Measurements from ENCODE around the gene RNF32. TPM values are rescaled to one million over a fixed set of nuclear protein-coding genes. Genes with fewer than 3 reads are reported as not detected.

The RNF32 gene
- total and polyA plus RNA-seq, 2 of the 13 experiments (the other 11 are each of a cell fraction or from before 2014, with no cell fraction given) = not detected

DNA sequence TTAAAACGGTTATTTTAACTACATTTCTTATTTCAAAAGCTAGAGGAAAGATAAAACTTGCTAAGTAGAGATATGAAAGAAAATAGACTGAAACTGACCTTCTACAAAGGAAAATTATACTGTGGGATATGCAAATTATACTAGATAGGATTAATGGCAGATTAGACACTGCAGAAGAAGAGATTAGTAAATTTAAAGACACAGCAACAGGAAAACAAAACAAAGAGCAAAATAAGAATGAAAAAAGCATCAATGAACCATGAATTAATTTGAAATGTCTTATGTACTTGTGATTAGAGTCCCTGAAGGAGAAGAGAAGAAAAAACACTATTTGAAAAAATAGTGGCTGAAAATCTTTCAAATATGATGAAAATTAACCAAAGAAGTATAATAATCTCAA lies 52.3 kb downstream of the RNF32 start:
- H3K27me3 ChIP-seq (ENCODE audit: control insufficient read depth in 1 of 2, insufficient read depth in 2 of 2, low read length in 2 of 2) = no peaks in the 10 kb centered on the region
- intact Hi-C loops (cut with micrococcal nuclease; ENCODE audit: unreplicated experiment) = no loop called here
- no peaks in the 10 kb centered on the region for H4K20me1 ChIP-seq (ENCODE audit: insufficient read depth, low read length)
- BruUV-seq (replicated peaks) = no TSS peak
- peaks cover 9% of the 10 kb centered on the region; the same call in 1 of the 2 replicates for H3K4me1 ChIP-seq (ENCODE audit: insufficient read depth, low read length)
- no peak overlapping the region for H2AFZ ChIP-seq (ENCODE audit: low read length)
- no peak for ATAC-seq
- H3K9ac ChIP-seq (ENCODE audit: insufficient read depth, low read depth, low read length) = no peak overlapping the region
- no peak for DNase-seq (ENCODE audit: low spot score)
- FAIRE-seq = no peak
- in situ Hi-C loops (cut with HindIII; ENCODE audit: extremely low pct_ligation_motif_present, low pct_unique_long_range_greater_than_20kb) = no loop called here
- H3K9me3 ChIP-seq (ENCODE audit: low read length) = peaks cover 7% of the 10 kb centered on the region; the same call in 1 of the 2 replicates
- WGBS (ENCODE audit: low lambda C conversion rate) = 89% methylated on average over 1 of the region's 1 CpG
- ChIA-PET CTCF (ENCODE audit: low intra/inter-chr PET ratio, low total read pairs) (no interaction called here), POLR2A (no interaction called here)
- no peaks in the 10 kb centered on the region for H3K79me2 ChIP-seq (ENCODE audit: insufficient read depth, low read length)
- no peak overlapping the region for H3K27ac ChIP-seq (ENCODE audit: extremely low read length, insufficient read depth, low read length)
- no peak for TF ChIP-seq TBX2 (CRISPR knock-in tag; IDR thresholded peaks at IDR 0.05; ENCODE audit: borderline replicate concordance)
- 0 out of 5 replicates have a peak, but pooled peaks cover 0 to 4% of the 10 kb centered on the region in 2 experiments for H3K36me3 ChIP-seq (replicated peaks in 1 of 2; ENCODE audit: control insufficient read depth in 1 of 2, insufficient read depth in 2 of 2, low read length in 2 of 2)
- H3K4me2 ChIP-seq (ENCODE audit: low read depth, low read length) = no peak overlapping the region
- no peak overlapping the region for H3K4me3 ChIP-seq (replicated peaks in 1 of 3; ENCODE audit: insufficient read depth in 1 of 3, low read depth in 2 of 3, low read length in 3 of 3)

DNA sequence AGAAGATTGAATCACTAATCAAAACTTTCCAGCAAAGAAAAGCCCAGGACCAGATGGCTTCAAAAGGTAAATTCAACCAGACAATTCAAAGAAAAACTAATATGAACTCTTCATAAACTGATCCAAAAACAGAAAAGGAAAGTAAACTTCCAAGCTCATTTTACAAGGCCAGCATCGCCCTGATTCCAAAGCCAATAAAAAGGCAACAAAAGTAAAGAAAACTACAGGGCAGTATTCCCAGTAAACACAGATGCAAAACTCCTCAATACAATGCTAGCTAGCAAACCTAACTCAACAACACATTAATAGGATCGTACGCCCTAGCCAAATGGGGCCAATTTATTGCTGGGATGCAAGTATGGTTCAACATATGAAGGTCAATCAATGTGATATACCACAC lies 53.1 kb downstream of the RNF32 start:
- H3K79me2 ChIP-seq (ENCODE audit: insufficient read depth, low read length) = no peaks in the 10 kb centered on the region
- no peak overlapping the region for H2AFZ ChIP-seq (ENCODE audit: low read length)
- in situ Hi-C loops (cut with HindIII; ENCODE audit: extremely low pct_ligation_motif_present, low pct_unique_long_range_greater_than_20kb) = no loop called here
- no peak for ATAC-seq
- intact Hi-C loops (cut with micrococcal nuclease; ENCODE audit: unreplicated experiment) = no loop called here
- peaks cover 10% of the 10 kb centered on the region; the same call in 1 of the 2 replicates for H3K9me3 ChIP-seq (ENCODE audit: low read length)
- H3K4me1 ChIP-seq (ENCODE audit: insufficient read depth, low read length) = peaks cover 9% of the 10 kb centered on the region; the same call in 1 of the 2 replicates
- 94% methylated on average over 3 of the region's 3 CpGs for WGBS (ENCODE audit: low lambda C conversion rate)
- no peaks in the 10 kb centered on the region for H3K27me3 ChIP-seq (ENCODE audit: control insufficient read depth in 1 of 2, insufficient read depth in 2 of 2, low read length in 2 of 2)
- no peak overlapping the region for H3K9ac ChIP-seq (ENCODE audit: insufficient read depth, low read depth, low read length)
- FAIRE-seq = no peak
- no peak overlapping the region for H3K27ac ChIP-seq (ENCODE audit: extremely low read length, insufficient read depth, low read length)
- no peak for DNase-seq (ENCODE audit: low spot score)
- H3K4me3 ChIP-seq (replicated peaks in 1 of 3; ENCODE audit: insufficient read depth in 1 of 3, low read depth in 2 of 3, low read length in 3 of 3) = no peak overlapping the region
- ChIA-PET POLR2A (no interaction called here), CTCF (ENCODE audit: low intra/inter-chr PET ratio, low total read pairs) (no interaction called here)
- no peaks in the 10 kb centered on the region for H4K20me1 ChIP-seq (ENCODE audit: insufficient read depth, low read length)
- H3K36me3 ChIP-seq (replicated peaks in 1 of 2; ENCODE audit: control insufficient read depth in 1 of 2, insufficient read depth in 2 of 2, low read length in 2 of 2) = no peaks in the 10 kb centered on the region
- H3K4me2 ChIP-seq (ENCODE audit: low read depth, low read length) = no peak overlapping the region
- no TSS peak for BruUV-seq (replicated peaks)
- TF ChIP-seq HMGA1 (CRISPR knock-in tag; conservative IDR thresholded peaks at IDR 0.05) (no peak), ARID4A (CRISPR knock-in tag; IDR thresholded peaks at IDR 0.05; ENCODE audit: borderline replicate concordance) (no peak), ZNF556 (CRISPR knock-in tag; IDR thresholded peaks at IDR 0.05; ENCODE audit: borderline replicate concordance) (no peak), ZNF883 (CRISPR knock-in tag; IDR thresholded peaks at IDR 0.05; ENCODE audit: not compliant biosample characterization) (no peak), ZNF776 (CRISPR knock-in tag; IDR thresholded peaks at IDR 0.05) (no peak), ZFP90 (CRISPR knock-in tag; IDR thresholded peaks at IDR 0.05; ENCODE audit: borderline replicate concordance) (no peak), SP2 (CRISPR knock-in tag; IDR thresholded peaks at IDR 0.05) (no peak), TARDBP (CRISPR knock-in tag; IDR thresholded peaks at IDR 0.05) (no peak)
- TF ChIP-seq, protein P1, sequence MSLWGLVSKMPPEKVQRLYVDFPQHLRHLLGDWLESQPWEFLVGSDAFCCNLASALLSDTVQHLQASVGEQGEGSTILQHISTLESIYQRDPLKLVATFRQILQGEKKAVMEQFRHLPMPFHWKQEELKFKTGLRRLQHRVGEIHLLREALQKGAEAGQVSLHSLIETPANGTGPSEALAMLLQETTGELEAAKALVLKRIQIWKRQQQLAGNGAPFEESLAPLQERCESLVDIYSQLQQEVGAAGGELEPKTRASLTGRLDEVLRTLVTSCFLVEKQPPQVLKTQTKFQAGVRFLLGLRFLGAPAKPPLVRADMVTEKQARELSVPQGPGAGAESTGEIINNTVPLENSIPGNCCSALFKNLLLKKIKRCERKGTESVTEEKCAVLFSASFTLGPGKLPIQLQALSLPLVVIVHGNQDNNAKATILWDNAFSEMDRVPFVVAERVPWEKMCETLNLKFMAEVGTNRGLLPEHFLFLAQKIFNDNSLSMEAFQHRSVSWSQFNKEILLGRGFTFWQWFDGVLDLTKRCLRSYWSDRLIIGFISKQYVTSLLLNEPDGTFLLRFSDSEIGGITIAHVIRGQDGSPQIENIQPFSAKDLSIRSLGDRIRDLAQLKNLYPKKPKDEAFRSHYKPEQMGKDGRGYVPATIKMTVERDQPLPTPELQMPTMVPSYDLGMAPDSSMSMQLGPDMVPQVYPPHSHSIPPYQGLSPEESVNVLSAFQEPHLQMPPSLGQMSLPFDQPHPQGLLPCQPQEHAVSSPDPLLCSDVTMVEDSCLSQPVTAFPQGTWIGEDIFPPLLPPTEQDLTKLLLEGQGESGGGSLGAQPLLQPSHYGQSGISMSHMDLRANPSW (CRISPR knock-in tag; IDR thresholded peaks at IDR 0.05; ENCODE audit: borderline replicate concordance) = no peak

All from HepG2 (cell line).